ENCODE measurements around the gene TCF4. TPM values are rescaled to one million over a fixed set of nuclear protein-coding genes. Genes with fewer than 3 reads are reported as not detected.

The TCF4 gene
- total RNA-seq, 2 experiments from 2014 or later: 75.9 to 76.0 TPM

- H3K4me1 ChIP-seq (ENCODE audit: insufficient read depth, low read length, poor library complexity, severe bottlenecking): peaks cover 40% of the 10 kb centered on the region
- no peaks in the 10 kb centered on the region for H3K9me3 ChIP-seq (ENCODE audit: low read length)
- DNase-seq (ENCODE audit: low spot score): peak; percentile 49
- TF ChIP-seq CTCF (conservative IDR thresholded peaks at IDR 0.05; ENCODE audit: low read length): no peak
- TF ChIP-seq EZH2phosphoT487 (IDR thresholded peaks at IDR 0.05; ENCODE audit: borderline replicate concordance, low read depth, low read length): no peak
- BruUV-seq (replicated peaks): TSS peak; percentile 53
- H3K36me3 ChIP-seq (ENCODE audit: insufficient read depth, low read length): no peaks in the 10 kb centered on the region; the same call in 1 of the 2 replicates
- H3K9me2 ChIP-seq (ENCODE audit: insufficient read depth, low read length): no peaks in the 10 kb centered on the region
- CTCF ChIA-PET (ENCODE audit: unreplicated experiment): interaction anchor here (1.0 to 2.1 kb wide), 2 partner anchors 18 to 66 kb away, joined by 4 to 8 read pairs; no protein-coding TSS in a partner anchor
- POLR2A ChIA-PET: interaction anchor here (0.5 to 2.0 kb wide), 9 partner anchors 12 to 66 kb away, joined by 3 to 11 read pairs (median 3); no protein-coding TSS in a partner anchor
- intact Hi-C loops (cut with micrococcal nuclease; ENCODE audit: unreplicated experiment): no loop called here
- H3K4me2 ChIP-seq (ENCODE audit: low read length): peak overlapping the region; percentile 85
- H2AFZ ChIP-seq (ENCODE audit: low read length): no peak overlapping the region; the same call in 1 of the 2 replicates
- peak overlapping the region; percentile 52 for H3K4me3 ChIP-seq (ENCODE audit: low read depth, low read length, poor library complexity, severe bottlenecking)
- H3K27ac ChIP-seq (ENCODE audit: low read depth, low read length, poor library complexity, severe bottlenecking): peak overlapping the region; percentile 74
- no peaks in the 10 kb centered on the region for H4K20me1 ChIP-seq (ENCODE audit: insufficient read depth, low read length)
- H3K79me2 ChIP-seq (ENCODE audit: insufficient read depth, low read depth, low read length): peaks cover 30% of the 10 kb centered on the region; the same call in 1 of the 2 replicates
These were observed 98.7 kb downstream of the TCF4 start for GRCh38 chr18:55489034-55489986.

GRCh38 chr18:55488473-55488872 lies 99.5 kb downstream of the TCF4 start:
- TF ChIP-seq CTCF (conservative IDR thresholded peaks at IDR 0.05; ENCODE audit: low read length) (no peak), EZH2phosphoT487 (IDR thresholded peaks at IDR 0.05; ENCODE audit: borderline replicate concordance, low read depth, low read length) (no peak)
- H3K4me3 ChIP-seq (ENCODE audit: low read depth, low read length, poor library complexity, severe bottlenecking): peak overlapping the region; percentile 52
- peak overlapping the region; percentile 74 for H3K27ac ChIP-seq (ENCODE audit: low read depth, low read length, poor library complexity, severe bottlenecking)
- no peaks in the 10 kb centered on the region for H3K9me3 ChIP-seq (ENCODE audit: low read length)
- H2AFZ ChIP-seq (ENCODE audit: low read length): no peak overlapping the region; the same call in 1 of the 2 replicates
- CTCF ChIA-PET (ENCODE audit: unreplicated experiment): interaction anchor here (1.0 to 2.1 kb wide), 2 partner anchors 19 to 65 kb away, joined by 4 to 8 read pairs; no protein-coding TSS in a partner anchor
- peak overlapping the region; percentile 85 for H3K4me2 ChIP-seq (ENCODE audit: low read length)
- H3K79me2 ChIP-seq (ENCODE audit: insufficient read depth, low read depth, low read length): peaks cover 30% of the 10 kb centered on the region; the same call in 1 of the 2 replicates
- H4K20me1 ChIP-seq (ENCODE audit: insufficient read depth, low read length): no peaks in the 10 kb centered on the region
- H3K9me2 ChIP-seq (ENCODE audit: insufficient read depth, low read length): no peaks in the 10 kb centered on the region
- BruUV-seq (replicated peaks): no TSS peak
- no peak for DNase-seq (ENCODE audit: low spot score)
- intact Hi-C loops (cut with micrococcal nuclease; ENCODE audit: unreplicated experiment): no loop called here
- POLR2A ChIA-PET: interaction anchor here (0.7 to 2.0 kb wide), 4 partner anchors 11 to 60 kb away, joined by 3 to 11 read pairs (median 4); no protein-coding TSS in a partner anchor
- H3K36me3 ChIP-seq (ENCODE audit: insufficient read depth, low read length): no peaks in the 10 kb centered on the region; the same call in 1 of the 2 replicates
- H3K4me1 ChIP-seq (ENCODE audit: insufficient read depth, low read length, poor library complexity, severe bottlenecking): peaks cover 40% of the 10 kb centered on the region

Measured in OCI-LY7 (cell line).